H1 (cell line): ENCODE results near the gene SHISAL1. TPM values are rescaled to one million over a fixed set of nuclear protein-coding genes. Genes with fewer than 3 reads are reported as not detected.

ENCODE experiments used
- CBX5 ChIP-seq: fragments of 300-800, 300-1000 bp; sonication (generic); IDR thresholded peaks from 2 replicates; pipeline ENCODE4 v1.7.1; 2016; ENCODE audit warnings: antibody characterized with exemption, low read length, low read depth
- CEBPB ChIP-seq: IDR thresholded peaks from 2 replicates; pipeline ENCODE4 v1.6.1; 2012; ENCODE audit warnings: low read depth, low read length
- EP300 ChIP-seq, 2 experiments: IDR thresholded peaks; 1 replicate in 1 of 2; 2 replicates in 1 of 2; pipeline ENCODE4 v1.6.1; 2011 to 2012; ENCODE audit warnings: low read depth in 2 of 2, low read length in 2 of 2, mild to moderate bottlenecking in 2 of 2, borderline replicate concordance in 1 of 2, inconsistent platforms in 1 of 2, moderate library complexity in 1 of 2
- KDM1A ChIP-seq: fragments of 200-600, 300-600 bp; sonication (generic); IDR thresholded peaks from 2 replicates; pipeline ENCODE4 v1.7.1; 2016; ENCODE audit warnings: mild to moderate bottlenecking, low read length, borderline replicate concordance
- POLR2AphosphoS5 ChIP-seq: IDR thresholded peaks from 2 replicates; pipeline ENCODE4 v1.6.1; 2011; ENCODE audit warnings: low read depth, low read length
- RBBP5 ChIP-seq: IDR thresholded peaks from 2 replicates; pipeline ENCODE4 v1.7.1; 2012; ENCODE audit warnings: low read depth, mild to moderate bottlenecking, inconsistent platforms, low read length, moderate library complexity, borderline replicate concordance
- polyA plus RNA-seq, 7 experiments: library from polyadenylated mRNA; depleted of rRNA in 3 of 7; stranded (reverse) in 5 of 7; unstranded in 2 of 7; fragments of >200 nt in 5 of 7; fragments of 200-250 nt in 2 of 7; gene quantifications; 1 replicate in 5 of 7; 2 replicates in 1 of 7; 4 replicates in 1 of 7; pipeline versions ENCODE4 v1.2.1 to v1.2.3, GENCODE V29; 2011 to 2013; ENCODE audit warnings: missing spikeins in 2 of 7, mixed read lengths in 2 of 7
- total RNA-seq: library from RNA; stranded (reverse); fragmentation: NEBNext Ultra II Directional; extraction: Animal tissue kit (Norgen Biotek cat#: 25700); gene quantifications from 2 replicates; pipeline ENCODE4 v1.2.1, GENCODE V29; 2021

The SHISAL1 gene
- total and polyA plus RNA-seq, 2 of the 8 experiments (the other 6 are each of a cell fraction or from before 2014, with no cell fraction given), result 3.7 to 5.8 TPM

DNA sequence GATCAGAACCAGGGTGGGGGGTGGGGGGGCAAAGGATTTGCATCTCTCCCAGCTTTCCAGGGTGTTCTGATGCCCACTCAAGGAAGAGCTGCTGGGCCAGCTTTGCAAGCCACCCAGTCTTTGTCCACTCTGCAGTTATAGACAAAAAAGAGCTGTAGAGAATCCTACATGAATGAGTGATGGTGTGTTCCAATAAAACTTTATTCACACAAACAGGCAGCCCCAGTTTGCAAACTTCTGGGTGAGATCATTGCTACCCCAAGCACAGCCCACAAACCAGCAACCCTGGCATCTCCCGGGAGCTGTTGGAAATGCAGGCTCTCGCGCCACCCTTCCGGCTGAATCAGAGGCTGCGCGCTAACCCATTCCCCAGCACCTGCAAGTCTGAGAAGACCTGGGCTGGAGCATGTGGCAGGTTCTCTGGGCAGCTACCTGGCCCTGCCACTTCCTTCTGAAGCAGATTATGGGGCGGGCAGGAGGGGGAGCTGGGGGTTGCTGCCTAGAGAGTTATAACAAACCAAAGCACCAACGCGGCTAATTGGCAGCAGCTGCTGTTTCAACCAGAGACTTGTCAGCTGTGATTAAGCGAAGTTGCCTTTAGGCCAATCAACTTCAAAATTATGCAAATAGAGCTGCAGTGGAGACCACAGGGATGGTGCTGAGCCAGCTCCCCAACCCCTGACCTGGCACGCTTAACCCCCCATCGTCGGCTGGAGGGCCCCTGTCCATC, 3.8 kb upstream of the SHISAL1 start (continued):
- TF ChIP-seq CEBPB, result no peak
- TF ChIP-seq RBBP5, result no peak
- TF ChIP-seq KDM1A, result no peak
- TF ChIP-seq POLR2AphosphoS5, result no peak
- TF ChIP-seq CBX5, result no peak
- no peak for TF ChIP-seq EP300 (IDR thresholded peaks at IDR 0.05; ENCODE audit: borderline replicate concordance in 1 of 2, low read depth in 2 of 2, low read length in 2 of 2)
